Neural cell (in vitro differentiated cells): ENCODE results near the gene RCAN1. TPM values are rescaled to one million over a fixed set of nuclear protein-coding genes. Genes with fewer than 3 reads are reported as not detected.

Experiments
- H2AFZ ChIP-seq: fragments of 200-600, 300-800 bp; sonication (generic), shearing (Covaris generic); 2 replicates; pipeline ENCODE4 v1.6.0; 2014; ENCODE audit warnings: low read depth, mild to moderate bottlenecking, antibody characterized with exemption, low read length, moderate library complexity
- H3F3A ChIP-seq: fragments of 200-600 bp; shearing (Covaris generic); 2 replicates; pipeline ENCODE4 v1.6.1; 2016; ENCODE audit warnings: mild to moderate bottlenecking, moderate library complexity, mixed read lengths, antibody characterized with exemption, low read length; ENCODE audit not compliant: insufficient read depth, poor library complexity, severe bottlenecking
- H3K27ac ChIP-seq: fragments of 200-600, 300-800 bp; sonication (generic), shearing (Covaris generic); 2 replicates; pipeline ENCODE4 v1.5.1; 2014; ENCODE audit warnings: mild to moderate bottlenecking, low read length, moderate library complexity
- H3K27me3 ChIP-seq: fragments of 300-800, 200-600 bp; sonication (generic), shearing (Covaris generic); 2 replicates; pipeline ENCODE4 v1.6.0; 2014; ENCODE audit warnings: mild to moderate bottlenecking, low read depth, low read length, moderate library complexity; ENCODE audit not compliant: insufficient read depth
- H3K36me3 ChIP-seq: fragments of 300-800, 200-600 bp; sonication (generic), shearing (Covaris generic); 2 replicates; pipeline ENCODE4 v1.5.1; 2014; ENCODE audit warnings: mild to moderate bottlenecking, antibody characterized with exemption, low read length, moderate library complexity; ENCODE audit not compliant: insufficient read depth
- H3K4me2 ChIP-seq: fragments of 300-800, 200-600 bp; sonication (generic), shearing (Covaris generic); 2 replicates; pipeline ENCODE4 v1.6.0; 2014; ENCODE audit warnings: mild to moderate bottlenecking, low read length
- H3K4me3 ChIP-seq: fragments of 300-800, 200-600 bp; sonication (generic), shearing (Covaris generic); 2 replicates; pipeline ENCODE4 v1.5.1; 2014; ENCODE audit warnings: mild to moderate bottlenecking, low read length, moderate library complexity
- H3K79me2 ChIP-seq: fragments of 200-600 bp; shearing (Covaris generic); replicated peaks from 2 replicates; pipeline ENCODE4 v1.6.0; 2014; ENCODE audit warnings: mild to moderate bottlenecking, low read length, moderate library complexity; ENCODE audit not compliant: insufficient read depth
- H3K9ac ChIP-seq: fragments of 300-800, 200-600 bp; sonication (generic), shearing (Covaris generic); 2 replicates; pipeline ENCODE4 v1.6.1; 2016; ENCODE audit warnings: mild to moderate bottlenecking, low read length, mixed read lengths
- H3K9me2 ChIP-seq: fragments of 200-600 bp; shearing (Covaris generic); 2 replicates; pipeline ENCODE4 v1.6.1; 2016; ENCODE audit warnings: mild to moderate bottlenecking, low read length, mixed read lengths; ENCODE audit not compliant: insufficient read depth
- H3K9me3 ChIP-seq: fragments of 200-600, 300-800 bp; sonication (generic), shearing (Covaris generic); 2 replicates; pipeline ENCODE4 v1.6.1; 2016; ENCODE audit warnings: mild to moderate bottlenecking, mixed run types, low read length, moderate library complexity, mixed read lengths
- H4K20me1 ChIP-seq: fragments of 200-600 bp; shearing (Covaris generic); 2 replicates; pipeline ENCODE4 v1.6.1; 2016; ENCODE audit warnings: mild to moderate bottlenecking, mixed run types; ENCODE audit not compliant: insufficient read depth
- EP300 ChIP-seq: fragments of 450-650 bp; conservative IDR thresholded peaks from 2 replicates; pipeline ENCODE4 v1.6.1; 2014; ENCODE audit warnings: antibody characterized with exemption, mild to moderate bottlenecking, moderate library complexity; ENCODE audit not compliant: poor library complexity, severe bottlenecking
- EZH2 ChIP-seq: fragments of 200-600, 300-800 bp; shearing (Covaris generic), sonication (generic); IDR thresholded peaks from 2 replicates; pipeline ENCODE4 v1.6.1; 2014; ENCODE audit warnings: antibody characterized with exemption, low read length, borderline replicate concordance, mild to moderate bottlenecking; ENCODE audit not compliant: insufficient read depth, poor library complexity, severe bottlenecking
- MXI1 ChIP-seq: fragments of 450-650 bp; conservative IDR thresholded peaks from 2 replicates; pipeline ENCODE4 v1.6.1; 2014; ENCODE audit warnings: antibody characterized with exemption, mild to moderate bottlenecking; ENCODE audit not compliant: poor library complexity, severe bottlenecking
- POLR2AphosphoS5 ChIP-seq: IDR thresholded peaks from 2 replicates; pipeline ENCODE4 v1.6.1; 2012
- RAD21 ChIP-seq: fragments of 450-650 bp; conservative IDR thresholded peaks from 2 replicates; pipeline ENCODE4 v1.6.1; 2014; ENCODE audit warnings: antibody characterized with exemption, mild to moderate bottlenecking, moderate library complexity
- REST ChIP-seq: IDR thresholded peaks from 2 replicates; pipeline ENCODE4 v1.6.1; 2012; ENCODE audit warnings: borderline replicate concordance
- SMC3 ChIP-seq: fragments of 450-650 bp; conservative IDR thresholded peaks from 2 replicates; pipeline ENCODE4 v1.6.1; 2014; ENCODE audit warnings: antibody characterized with exemption, mild to moderate bottlenecking, moderate library complexity; ENCODE audit not compliant: poor library complexity
- TAF1 ChIP-seq: IDR thresholded peaks from 2 replicates; pipeline ENCODE4 v1.6.1; 2012; ENCODE audit warnings: low read depth
- polyA plus RNA-seq: library from polyadenylated mRNA; depleted of rRNA; stranded (reverse); fragments of >200 nt; gene quantifications from 2 replicates; pipeline ENCODE4 v1.2.3, GENCODE V29; 2014
- TF ChIP-seq, protein P1 (sequence below): fragments of 450-650 bp; IDR thresholded peaks from 2 replicates; pipeline ENCODE4 v1.5.1; 2014; ENCODE audit warnings: antibody characterized with exemption, mild to moderate bottlenecking, moderate library complexity; ENCODE audit not compliant: poor library complexity, severe bottlenecking

The RCAN1 gene
- polyA plus RNA-seq, 1 donor from 2014 or later, result 46.0 TPM

DNA sequence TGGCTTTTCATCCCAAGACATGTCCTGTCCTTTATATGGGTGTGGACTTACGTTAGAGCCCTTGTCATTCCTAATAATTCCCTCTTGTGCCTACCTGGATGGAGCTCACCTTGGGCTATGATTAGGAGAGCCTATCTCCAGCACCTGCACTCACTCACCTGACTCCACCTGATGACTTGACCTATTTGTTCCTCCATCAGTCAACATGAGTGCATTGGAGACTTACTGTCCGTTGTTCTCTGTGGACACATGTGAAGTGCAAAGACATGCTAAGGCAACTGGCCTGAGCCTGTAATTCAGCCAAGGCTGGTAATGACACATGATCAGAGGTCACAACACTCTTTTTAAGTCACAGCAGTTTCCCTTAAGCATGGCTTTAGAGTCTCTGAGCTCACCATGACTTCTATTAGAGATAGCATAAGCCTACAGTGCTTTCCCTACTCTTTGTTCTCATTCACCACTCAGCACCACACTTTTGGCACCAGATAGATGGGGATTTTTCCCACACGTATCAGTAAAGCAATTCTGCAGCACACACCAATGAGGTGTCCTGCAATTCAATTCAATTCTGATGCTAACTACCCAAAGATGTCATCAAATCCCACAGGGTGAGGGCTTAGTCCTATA, 112.3 kb downstream of the RCAN1 start:
- Histone ChIP-seq H3K27ac (no peak overlapping the region), H3K36me3 (no peaks in the 10 kb centered on the region), H3K9me2 (no peaks in the 10 kb centered on the region), H3K27me3 (no peaks in the 10 kb centered on the region), H3K4me2 (no peak overlapping the region), H3K4me3 (no peak overlapping the region), H3K9ac (no peak overlapping the region), H3K9me3 (no peaks in the 10 kb centered on the region), H4K20me1 (no peaks in the 10 kb centered on the region), H3F3A (no peaks in the 10 kb centered on the region), H3K79me2 (no peaks in the 10 kb centered on the region), H2AFZ (no peak overlapping the region)
- TF ChIP-seq, protein P1, sequence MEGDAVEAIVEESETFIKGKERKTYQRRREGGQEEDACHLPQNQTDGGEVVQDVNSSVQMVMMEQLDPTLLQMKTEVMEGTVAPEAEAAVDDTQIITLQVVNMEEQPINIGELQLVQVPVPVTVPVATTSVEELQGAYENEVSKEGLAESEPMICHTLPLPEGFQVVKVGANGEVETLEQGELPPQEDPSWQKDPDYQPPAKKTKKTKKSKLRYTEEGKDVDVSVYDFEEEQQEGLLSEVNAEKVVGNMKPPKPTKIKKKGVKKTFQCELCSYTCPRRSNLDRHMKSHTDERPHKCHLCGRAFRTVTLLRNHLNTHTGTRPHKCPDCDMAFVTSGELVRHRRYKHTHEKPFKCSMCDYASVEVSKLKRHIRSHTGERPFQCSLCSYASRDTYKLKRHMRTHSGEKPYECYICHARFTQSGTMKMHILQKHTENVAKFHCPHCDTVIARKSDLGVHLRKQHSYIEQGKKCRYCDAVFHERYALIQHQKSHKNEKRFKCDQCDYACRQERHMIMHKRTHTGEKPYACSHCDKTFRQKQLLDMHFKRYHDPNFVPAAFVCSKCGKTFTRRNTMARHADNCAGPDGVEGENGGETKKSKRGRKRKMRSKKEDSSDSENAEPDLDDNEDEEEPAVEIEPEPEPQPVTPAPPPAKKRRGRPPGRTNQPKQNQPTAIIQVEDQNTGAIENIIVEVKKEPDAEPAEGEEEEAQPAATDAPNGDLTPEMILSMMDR, result no peak

DNA sequence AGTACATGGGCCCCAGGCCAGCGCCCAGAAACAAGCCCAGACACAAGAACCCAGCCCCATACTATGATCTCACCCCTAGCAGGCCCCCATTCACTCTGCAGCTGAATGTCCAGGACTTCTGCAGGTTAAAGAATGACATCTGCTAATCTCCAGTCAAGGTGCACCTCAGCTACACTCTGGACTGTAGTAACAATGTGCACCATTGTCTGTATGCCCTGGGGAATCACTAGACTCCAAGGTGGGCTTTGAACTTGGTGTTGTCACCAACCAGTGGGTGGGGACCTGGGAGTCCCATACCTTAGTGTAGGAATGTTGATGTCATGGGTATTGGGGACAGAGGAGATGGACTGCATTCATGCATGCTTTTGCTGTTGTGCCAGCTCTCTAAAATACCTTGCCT, 113.2 kb downstream of the RCAN1 start:
- no peaks in the 10 kb centered on the region for H3K79me2 ChIP-seq
- H3K27me3 ChIP-seq, result no peaks in the 10 kb centered on the region
- TF ChIP-seq, protein P1, result no peak
- TF ChIP-seq POLR2AphosphoS5 (no peak), EZH2 (no peak), SMC3 (no peak), REST (no peak), MXI1 (no peak), TAF1 (no peak), EP300 (no peak), RAD21 (no peak)
- no peak overlapping the region for H2AFZ ChIP-seq
- no peaks in the 10 kb centered on the region for H3K9me3 ChIP-seq
- no peak overlapping the region for H3K9ac ChIP-seq
- H3K9me2 ChIP-seq, result no peaks in the 10 kb centered on the region
- H3K4me3 ChIP-seq, result no peak overlapping the region
- H3F3A ChIP-seq, result no peaks in the 10 kb centered on the region
- no peaks in the 10 kb centered on the region for H3K36me3 ChIP-seq
- no peak overlapping the region for H3K27ac ChIP-seq
- no peaks in the 10 kb centered on the region for H4K20me1 ChIP-seq
- H3K4me2 ChIP-seq, result no peak overlapping the region
